ENCODE measurements around the gene KDM7A. TPM values are rescaled to one million over a fixed set of nuclear protein-coding genes. Genes with fewer than 3 reads are reported as not detected.

Gene KDM7A
- total RNA-seq, 4 donors from 2014 or later = 21.9 to 84.2 (median 54.6) TPM

DNA sequence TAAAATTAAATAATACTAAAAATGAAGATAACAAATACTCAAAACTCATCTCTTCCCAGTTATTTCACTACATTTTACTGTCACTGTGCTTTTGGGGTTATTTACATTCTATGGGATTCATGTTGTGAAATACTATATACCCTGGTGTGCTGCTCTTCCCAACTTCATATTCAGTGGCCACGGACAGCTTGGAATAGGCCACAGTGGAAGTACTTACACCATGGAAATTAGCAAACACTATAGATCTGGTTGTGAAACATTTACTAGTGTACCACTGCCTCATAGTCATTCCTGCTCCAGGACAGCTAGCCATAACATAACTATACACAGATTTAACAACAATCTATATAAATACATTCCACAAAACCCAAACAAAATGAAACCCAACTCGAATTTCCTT, 21.2 kb upstream of the KDM7A start:
- 71 to 85% methylated on average over 1 to 2 of the region's 2 CpGs for WGBS, 2 donors (ENCODE audit: low coverage in 1 of 2)
- in situ Hi-C loops (cut with MboI; ENCODE audit: low pct_ligation_motif_present in 1 of 4, low pct_unique_long_range_greater_than_20kb in 1 of 4, low sequenced_read_pairs in 3 of 4) = no loop called here

DNA sequence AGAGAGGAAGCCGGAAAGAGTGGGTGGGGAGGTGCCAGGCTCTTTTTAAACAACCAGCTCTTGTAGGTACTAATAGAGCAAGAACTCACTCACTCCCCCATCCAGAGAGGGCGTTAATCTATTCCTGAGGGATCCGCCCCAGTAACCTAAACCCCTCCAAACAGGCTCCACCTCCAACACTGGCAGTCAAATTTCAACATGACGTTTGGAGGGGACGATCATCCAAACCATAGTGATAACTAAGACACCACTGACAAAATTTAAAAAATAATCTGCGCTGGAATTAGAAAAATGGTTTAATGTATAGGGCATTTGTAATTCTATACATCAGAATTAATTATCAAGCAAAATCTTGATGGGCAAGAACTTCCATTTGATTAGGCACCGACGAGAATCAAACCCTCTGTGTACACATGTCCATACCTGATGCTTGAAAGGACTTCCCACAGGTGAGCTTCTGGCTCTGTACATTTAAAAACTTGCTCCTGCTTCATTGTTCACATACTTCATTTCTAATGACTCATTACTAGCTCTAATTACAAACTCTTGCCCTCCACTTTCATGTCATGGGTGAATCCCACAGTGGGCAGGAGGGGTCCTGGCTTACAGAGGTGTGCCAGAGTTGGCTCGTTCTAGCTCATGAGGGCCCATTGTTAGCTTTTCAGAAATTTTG, 20.6 kb upstream of the KDM7A start:
- H3K27ac ChIP-seq = no peak overlapping the region
- no peaks in the 10 kb centered on the region for H3K27me3 ChIP-seq
- H3K9me3 ChIP-seq = no peaks in the 10 kb centered on the region
- DNase-seq = no peak
- peaks cover 0 to 3% (median 0%) of the 10 kb centered on the region in 4 donors for H3K4me1 ChIP-seq
- in situ Hi-C loops (cut with MboI; ENCODE audit: low pct_ligation_motif_present in 1 of 4, low pct_unique_long_range_greater_than_20kb in 1 of 4, low sequenced_read_pairs in 3 of 4) (no loop called here), intact Hi-C loops (cut with DNase I; ENCODE audit: low total_unique reads) (no loop called here)
- no peak overlapping the region for H3K4me3 ChIP-seq
- no peaks in the 10 kb centered on the region for H3K36me3 ChIP-seq
- 85 to 88% methylated on average over 8 to 9 of the region's 9 CpGs for WGBS, 2 donors (ENCODE audit: low coverage in 1 of 2)
- TF ChIP-seq, protein P1, sequence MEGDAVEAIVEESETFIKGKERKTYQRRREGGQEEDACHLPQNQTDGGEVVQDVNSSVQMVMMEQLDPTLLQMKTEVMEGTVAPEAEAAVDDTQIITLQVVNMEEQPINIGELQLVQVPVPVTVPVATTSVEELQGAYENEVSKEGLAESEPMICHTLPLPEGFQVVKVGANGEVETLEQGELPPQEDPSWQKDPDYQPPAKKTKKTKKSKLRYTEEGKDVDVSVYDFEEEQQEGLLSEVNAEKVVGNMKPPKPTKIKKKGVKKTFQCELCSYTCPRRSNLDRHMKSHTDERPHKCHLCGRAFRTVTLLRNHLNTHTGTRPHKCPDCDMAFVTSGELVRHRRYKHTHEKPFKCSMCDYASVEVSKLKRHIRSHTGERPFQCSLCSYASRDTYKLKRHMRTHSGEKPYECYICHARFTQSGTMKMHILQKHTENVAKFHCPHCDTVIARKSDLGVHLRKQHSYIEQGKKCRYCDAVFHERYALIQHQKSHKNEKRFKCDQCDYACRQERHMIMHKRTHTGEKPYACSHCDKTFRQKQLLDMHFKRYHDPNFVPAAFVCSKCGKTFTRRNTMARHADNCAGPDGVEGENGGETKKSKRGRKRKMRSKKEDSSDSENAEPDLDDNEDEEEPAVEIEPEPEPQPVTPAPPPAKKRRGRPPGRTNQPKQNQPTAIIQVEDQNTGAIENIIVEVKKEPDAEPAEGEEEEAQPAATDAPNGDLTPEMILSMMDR (IDR thresholded peaks at IDR 0.05) = no peak
- TF ChIP-seq POLR2A (IDR thresholded peaks at IDR 0.05) (no peak), POLR2AphosphoS5 (IDR thresholded peaks at IDR 0.05) (no peak), EP300 (IDR thresholded peaks at IDR 0.05; ENCODE audit: low read depth) (no peak)

More for the DNA sequence above, 21.2 kb upstream of the KDM7A start:
- H3K36me3 ChIP-seq = no peaks in the 10 kb centered on the region
- no peak for TF ChIP-seq POLR2AphosphoS5 (IDR thresholded peaks at IDR 0.05)
- no peak for TF ChIP-seq POLR2A (IDR thresholded peaks at IDR 0.05)
- TF ChIP-seq, protein P1 (IDR thresholded peaks at IDR 0.05) = no peak
- TF ChIP-seq EP300 (IDR thresholded peaks at IDR 0.05; ENCODE audit: low read depth) = no peak
- H3K9me3 ChIP-seq = no peaks in the 10 kb centered on the region
- intact Hi-C loops (cut with DNase I; ENCODE audit: low total_unique reads) = no loop called here
- DNase-seq = no peak
- no peaks in the 10 kb centered on the region for H3K4me1 ChIP-seq
- no peak overlapping the region for H3K27ac ChIP-seq
- no peak overlapping the region for H3K4me3 ChIP-seq
- H3K27me3 ChIP-seq = no peaks in the 10 kb centered on the region

DNA sequence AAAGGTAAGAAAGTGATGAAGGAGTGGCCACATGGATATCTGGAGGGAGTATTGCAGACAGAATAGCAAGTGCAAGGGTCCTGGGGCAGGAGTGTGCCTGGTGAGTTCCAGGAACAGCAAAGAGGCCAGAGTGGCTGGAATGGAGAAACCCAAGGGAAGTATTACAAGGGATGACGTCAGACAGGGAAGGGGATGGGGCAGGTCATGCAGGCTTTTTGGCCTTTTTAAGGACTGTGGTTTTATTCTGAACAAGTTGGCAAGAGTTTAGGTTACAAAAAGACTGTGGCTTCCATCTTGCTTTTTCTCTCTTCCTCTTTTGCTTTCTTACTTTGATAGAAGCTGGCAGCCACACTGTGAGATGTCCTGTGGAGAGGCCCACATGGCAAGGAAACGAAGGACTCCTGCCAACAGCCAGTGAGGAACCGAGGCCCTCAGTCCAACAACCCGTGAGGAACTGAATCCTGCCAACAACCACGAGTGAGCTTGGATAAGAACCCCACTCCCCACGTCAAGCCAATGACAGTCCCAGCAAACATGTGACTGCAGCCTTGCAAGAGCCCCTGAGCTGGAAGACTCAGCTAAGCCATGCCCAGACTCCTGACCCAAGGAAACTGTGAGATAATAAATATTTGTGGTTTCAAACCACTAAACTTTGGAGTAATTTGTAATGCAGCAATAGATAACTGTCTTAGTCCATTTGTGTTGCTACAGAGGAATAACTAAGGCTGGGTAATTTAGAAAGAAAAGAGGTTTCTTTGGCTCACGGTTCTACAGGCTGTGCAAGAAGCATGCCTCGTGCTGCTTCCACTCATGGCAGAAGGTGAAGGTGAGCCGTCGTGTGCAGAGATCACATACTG, 19.8 kb upstream of the KDM7A start:
- in situ Hi-C loops (cut with MboI; ENCODE audit: low pct_ligation_motif_present in 1 of 4, low pct_unique_long_range_greater_than_20kb in 1 of 4, low sequenced_read_pairs in 3 of 4) = no loop called here
- TF ChIP-seq POLR2A (IDR thresholded peaks at IDR 0.05) = no peak

DNA sequence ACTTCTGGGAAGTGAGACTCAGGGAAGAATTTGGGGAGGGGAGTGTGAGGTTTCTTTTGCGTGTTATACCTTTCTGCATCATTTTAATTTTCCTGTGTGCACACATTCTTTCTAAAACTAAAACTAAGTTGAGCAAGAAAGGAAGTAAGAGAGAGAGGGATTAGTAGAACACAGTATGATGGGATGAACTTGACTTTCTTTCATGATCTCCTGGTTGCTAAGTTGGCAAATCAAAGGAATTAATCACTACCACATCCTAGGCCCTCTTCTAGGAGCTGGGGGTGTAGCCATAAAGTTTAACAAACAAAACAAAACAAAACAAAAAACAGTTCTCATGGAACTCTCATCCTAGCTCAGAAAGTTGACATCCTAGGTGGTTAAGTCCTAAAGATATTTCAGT, 19.1 kb upstream of the KDM7A start:
- WGBS, 2 donors (ENCODE audit: low coverage in 1 of 2) = 86% methylated on average over 1 of the region's 1 CpG
- Histone ChIP-seq H3K9me3 (no peaks in the 10 kb centered on the region), H3K27ac (no peak overlapping the region), H3K4me3 (no peak overlapping the region), H3K27me3 (no peaks in the 10 kb centered on the region), H3K36me3 (no peaks in the 10 kb centered on the region), H3K4me1 (peaks cover 0 to 5% (median 0%) of the 10 kb centered on the region in 4 donors)
- in situ Hi-C loops (cut with MboI; ENCODE audit: low pct_ligation_motif_present in 1 of 4, low pct_unique_long_range_greater_than_20kb in 1 of 4, low sequenced_read_pairs in 3 of 4) = no loop called here
- TF ChIP-seq, protein P1 (IDR thresholded peaks at IDR 0.05) = no peak
- TF ChIP-seq EP300 (IDR thresholded peaks at IDR 0.05; ENCODE audit: low read depth) = no peak
- no peak for DNase-seq
- intact Hi-C loops (cut with DNase I; ENCODE audit: low total_unique reads) = no loop called here

More for the DNA sequence above, 19.8 kb upstream of the KDM7A start:
- no peaks in the 10 kb centered on the region for H3K36me3 ChIP-seq
- no peak for DNase-seq
- no peak overlapping the region for H3K27ac ChIP-seq
- H3K4me1 ChIP-seq = peaks cover 0 to 5% (median 0%) of the 10 kb centered on the region in 4 donors
- H3K4me3 ChIP-seq = no peak overlapping the region
- H3K27me3 ChIP-seq = no peaks in the 10 kb centered on the region
- intact Hi-C loops (cut with DNase I; ENCODE audit: low total_unique reads) = no loop called here
- WGBS, 2 donors (ENCODE audit: low coverage in 1 of 2) = 56 to 78% methylated on average over 4 to 10 of the region's 10 CpGs
- H3K9me3 ChIP-seq = no peaks in the 10 kb centered on the region

All from transverse colon (tissue), 4 donors.